HG03135 (cell line): ENCODE results near the gene FUT7.
"Not testable (repeated sequence)": the region's sequence is repeated elsewhere in the genome, so short reads cannot be mapped to it uniquely, and the experiment has no call there.

Experiments
- ATAC-seq: cut with Tn5 transposase; IDR thresholded peaks from one replicate; pipeline ENCODE4 v1.9.1; 2021; ENCODE audit warnings: mild to moderate bottlenecking, moderate library complexity; ENCODE audit not compliant: unreplicated experiment

FUT7 gene

GRCh38 chr9:137066096-137066861 is 34.4 kb upstream of the FUT7 start:
- no peak for ATAC-seq

- ATAC-seq, result no peak
Observed at GRCh38 chr9:137065336-137065967, 33.6 kb upstream of the FUT7 start.

- no peak for ATAC-seq
Observed at GRCh38 chr9:137064880-137065164, 32.9 kb upstream of the FUT7 start.

GRCh38 chr9:137064027-137064879 is 32.4 kb upstream of the FUT7 start:
- ATAC-seq, result no peak

- ATAC-seq, result no peak
Observed at GRCh38 chr9:137063311-137064026, 31.6 kb upstream of the FUT7 start.

GRCh38 chr9:137062798-137063197 is 30.9 kb upstream of the FUT7 start:
- not testable (repeated sequence) for ATAC-seq

- ATAC-seq, result no peak
Observed at GRCh38 chr9:137062384-137062783, 30.5 kb upstream of the FUT7 start.

- no peak for ATAC-seq
Observed at GRCh38 chr9:137058521-137059234, 26.8 kb upstream of the FUT7 start.

GRCh38 chr9:137057545-137057944 is 25.7 kb upstream of the FUT7 start:
- ATAC-seq, result no peak

GRCh38 chr9:137056739-137057415 is 25.0 kb upstream of the FUT7 start:
- no peak for ATAC-seq

- no peak for ATAC-seq
Observed at GRCh38 chr9:137055385-137056364, 23.8 kb upstream of the FUT7 start.

- no peak for ATAC-seq
Observed at GRCh38 chr9:137054932-137055384, 23.1 kb upstream of the FUT7 start.

- no peak for ATAC-seq
Observed at GRCh38 chr9:137053944-137054931, 22.4 kb upstream of the FUT7 start, which contains the start of gene ENTPD2. Gene ENTPD2, minus strand, starts transcription at chr9:137054061. Its CDS starts 64 bp downstream, at chr9:137053997.

GRCh38 chr9:137052998-137053943 is 21.4 kb upstream of the FUT7 start:
- no peak for ATAC-seq

GRCh38 chr9:137052293-137052692 is 20.4 kb upstream of the FUT7 start:
- no peak for ATAC-seq

GRCh38 chr9:137051145-137051724 is 19.3 kb upstream of the FUT7 start:
- no peak for ATAC-seq
